Measurements from ENCODE around the gene RCN1. TPM values are rescaled to one million over a fixed set of nuclear protein-coding genes. Genes with fewer than 3 reads are reported as not detected.

The RCN1 gene
- total and polyA plus RNA-seq, 2 donors (not counting 3 experiments of a cell fraction or from before 2014, with no cell fraction given): 174 to 285 TPM

DNA sequence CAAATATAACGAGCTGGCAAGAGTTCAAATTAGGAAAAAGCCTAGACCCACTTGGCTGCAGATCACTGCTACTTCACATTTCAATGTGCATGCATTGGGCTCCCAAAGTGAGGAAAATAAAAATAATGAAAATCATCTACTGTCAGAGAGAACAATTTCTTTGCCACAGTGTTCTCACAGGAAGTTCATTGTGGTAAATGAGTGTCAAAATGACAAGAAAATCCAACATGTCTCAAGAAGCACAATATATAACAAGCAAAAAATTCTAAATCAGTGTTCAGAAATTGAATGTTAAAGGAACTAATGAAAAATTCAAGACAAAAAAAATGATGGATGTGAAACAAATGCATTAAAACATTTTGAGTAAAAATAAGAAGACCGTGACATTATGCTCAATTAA lies 31.3 kb downstream of the RCN1 start:
- BruUV-seq (replicated peaks): no TSS peak
- Histone ChIP-seq H4K20me1 (replicated peaks; ENCODE audit: control insufficient read depth, extremely low read depth, insufficient read depth, low read length) (no peaks in the 10 kb centered on the region), H3K9me3 (replicated peaks; ENCODE audit: control insufficient read depth, insufficient read depth, low read length) (no peaks in the 10 kb centered on the region), H3K27me3 (ENCODE audit: control insufficient read depth in 2 of 2, insufficient read depth in 2 of 2, low read length in 2 of 2) (peaks cover 6 to 14% of the 10 kb centered on the region in 2 experiments), H2AFZ (ENCODE audit: low read depth, low read length) (no peak overlapping the region), H3K9me1 (replicated peaks; ENCODE audit: control insufficient read depth, extremely low read depth, insufficient read depth, low read length) (no peaks in the 10 kb centered on the region), H3K4me1 (ENCODE audit: control insufficient read depth, extremely low read depth, insufficient read depth, low read length) (no peaks in the 10 kb centered on the region), H3K9ac (replicated peaks; ENCODE audit: extremely low read depth, insufficient read depth, low read length) (no peak overlapping the region), H3K4me3 (replicated peaks in 1 of 3; ENCODE audit: insufficient read depth in 1 of 3, low read depth in 1 of 3, low read length in 3 of 3) (no peak overlapping the region), H3K27ac (ENCODE audit: insufficient read depth, low read depth, low read length) (no peak overlapping the region), H3K4me2 (ENCODE audit: insufficient read depth, low read length) (no peak overlapping the region), H3K36me3 (ENCODE audit: control insufficient read depth in 2 of 2, extremely low read depth in 1 of 2, insufficient read depth in 2 of 2, low read length in 2 of 2) (no peaks in the 10 kb centered on the region), H3K79me2 (ENCODE audit: control insufficient read depth, insufficient read depth, low read length) (no peaks in the 10 kb centered on the region)
- intact Hi-C loops (cut with micrococcal nuclease) (no loop called here), dilution Hi-C loops (cut with MboI; ENCODE audit: extremely low pct_ligation_motif_present, low sequenced_read_pairs) (no loop called here)
- no peak for FAIRE-seq
- DNase-seq (ENCODE audit: low read depth, low spot score): no peak
- TF ChIP-seq POLR2AphosphoS5 (IDR thresholded peaks at IDR 0.05; ENCODE audit: insufficient read depth, low read depth, low read length): no peak
- TF ChIP-seq, protein P1, sequence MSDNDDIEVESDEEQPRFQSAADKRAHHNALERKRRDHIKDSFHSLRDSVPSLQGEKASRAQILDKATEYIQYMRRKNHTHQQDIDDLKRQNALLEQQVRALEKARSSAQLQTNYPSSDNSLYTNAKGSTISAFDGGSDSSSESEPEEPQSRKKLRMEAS (IDR thresholded peaks at IDR 0.05; ENCODE audit: insufficient read depth, insufficient read length): no peak
- ChIA-PET CTCF (interaction anchor here (1.0 to 1.4 kb wide), 2 partner anchors 15 to 32 kb away, joined by 3 to 4 read pairs; no protein-coding TSS in a partner anchor), POLR2A (no interaction called here)

DNA sequence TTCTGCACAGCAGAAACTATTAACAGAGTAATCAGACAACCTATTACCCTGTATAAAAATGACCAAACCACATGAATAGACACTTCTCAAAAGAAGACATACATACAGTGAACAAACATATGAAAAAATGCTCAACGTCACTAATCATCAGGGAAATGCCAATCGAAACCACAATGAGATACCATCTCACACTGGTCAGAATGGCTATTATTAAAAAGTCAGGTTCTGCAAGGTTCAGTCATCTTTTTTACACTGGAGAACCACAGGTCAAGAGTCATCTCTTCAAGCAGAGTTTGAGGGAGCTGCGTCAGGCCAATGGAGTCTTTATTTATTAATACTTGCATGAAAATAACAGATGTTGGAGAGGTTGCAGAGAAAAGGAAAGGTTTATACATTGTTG lies 40.4 kb downstream of the RCN1 start:
- intact Hi-C loops (cut with micrococcal nuclease): no loop called here
- dilution Hi-C loops (cut with MboI; ENCODE audit: extremely low pct_ligation_motif_present, low sequenced_read_pairs): no loop called here
- BruUV-seq (replicated peaks): no TSS peak
- Histone ChIP-seq H3K9me1 (replicated peaks; ENCODE audit: control insufficient read depth, extremely low read depth, insufficient read depth, low read length) (no peaks in the 10 kb centered on the region), H3K9me3 (replicated peaks; ENCODE audit: control insufficient read depth, insufficient read depth, low read length) (no peaks in the 10 kb centered on the region), H3K4me2 (ENCODE audit: insufficient read depth, low read length) (no peak overlapping the region), H3K4me1 (ENCODE audit: control insufficient read depth, extremely low read depth, insufficient read depth, low read length) (no peaks in the 10 kb centered on the region), H3K36me3 (ENCODE audit: control insufficient read depth in 2 of 2, extremely low read depth in 1 of 2, insufficient read depth in 2 of 2, low read length in 2 of 2) (no peaks in the 10 kb centered on the region), H3K27ac (ENCODE audit: insufficient read depth, low read depth, low read length) (no peak overlapping the region), H4K20me1 (replicated peaks; ENCODE audit: control insufficient read depth, extremely low read depth, insufficient read depth, low read length) (no peaks in the 10 kb centered on the region), H3K9ac (replicated peaks; ENCODE audit: extremely low read depth, insufficient read depth, low read length) (no peak overlapping the region), H3K4me3 (replicated peaks in 1 of 3; ENCODE audit: insufficient read depth in 1 of 3, low read depth in 1 of 3, low read length in 3 of 3) (no peak overlapping the region), H3K27me3 (ENCODE audit: control insufficient read depth in 2 of 2, insufficient read depth in 2 of 2, low read length in 2 of 2) (peaks cover 10 to 15% of the 10 kb centered on the region in 2 experiments), H3K79me2 (ENCODE audit: control insufficient read depth, insufficient read depth, low read length) (no peaks in the 10 kb centered on the region), H2AFZ (ENCODE audit: low read depth, low read length) (no peak overlapping the region)
- DNase-seq (ENCODE audit: low read depth, low spot score) (no peak), FAIRE-seq (no peak)
- ChIA-PET POLR2A (no interaction called here), CTCF (interaction anchor here (1.8 kb wide), 1 partner anchor 23 kb away, joined by 6 read pairs; no protein-coding TSS in a partner anchor)
- TF ChIP-seq GATA2 (IDR thresholded peaks at IDR 0.05; ENCODE audit: insufficient read depth, insufficient read length, low read depth, low read length) (peak; percentile 44), MYC (IDR thresholded peaks at IDR 0.05; ENCODE audit: low read depth, low read length) (no peak)
- TF ChIP-seq, protein P2, sequence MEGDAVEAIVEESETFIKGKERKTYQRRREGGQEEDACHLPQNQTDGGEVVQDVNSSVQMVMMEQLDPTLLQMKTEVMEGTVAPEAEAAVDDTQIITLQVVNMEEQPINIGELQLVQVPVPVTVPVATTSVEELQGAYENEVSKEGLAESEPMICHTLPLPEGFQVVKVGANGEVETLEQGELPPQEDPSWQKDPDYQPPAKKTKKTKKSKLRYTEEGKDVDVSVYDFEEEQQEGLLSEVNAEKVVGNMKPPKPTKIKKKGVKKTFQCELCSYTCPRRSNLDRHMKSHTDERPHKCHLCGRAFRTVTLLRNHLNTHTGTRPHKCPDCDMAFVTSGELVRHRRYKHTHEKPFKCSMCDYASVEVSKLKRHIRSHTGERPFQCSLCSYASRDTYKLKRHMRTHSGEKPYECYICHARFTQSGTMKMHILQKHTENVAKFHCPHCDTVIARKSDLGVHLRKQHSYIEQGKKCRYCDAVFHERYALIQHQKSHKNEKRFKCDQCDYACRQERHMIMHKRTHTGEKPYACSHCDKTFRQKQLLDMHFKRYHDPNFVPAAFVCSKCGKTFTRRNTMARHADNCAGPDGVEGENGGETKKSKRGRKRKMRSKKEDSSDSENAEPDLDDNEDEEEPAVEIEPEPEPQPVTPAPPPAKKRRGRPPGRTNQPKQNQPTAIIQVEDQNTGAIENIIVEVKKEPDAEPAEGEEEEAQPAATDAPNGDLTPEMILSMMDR (IDR thresholded peaks at IDR 0.05; ENCODE audit: extremely low read depth in 1 of 2, insufficient read depth in 1 of 2, low read depth in 1 of 2, low read length in 2 of 2): no peak
- TF ChIP-seq, protein P1 (IDR thresholded peaks at IDR 0.05; ENCODE audit: insufficient read depth, insufficient read length): no peak
